Ishikawa (cell line): ENCODE data around the gene CFD.
"Not testable (repeated sequence)": the region's sequence is repeated elsewhere in the genome, so short reads cannot be mapped to it uniquely, and the experiment has no call there.

Experiments used
- FOXM1 ChIP-seq: IDR thresholded peaks from 2 replicates; pipeline ENCODE4 v1.6.1; 2012; ENCODE audit warnings: low read depth, borderline replicate concordance
- RAD21 ChIP-seq: IDR thresholded peaks from 2 replicates; pipeline ENCODE4 v1.6.1; 2012; ENCODE audit warnings: low read depth
- TAF1 ChIP-seq: IDR thresholded peaks from 2 replicates; pipeline ENCODE4 v1.6.1; 2012; ENCODE audit warnings: low read depth, mild to moderate bottlenecking
- YY1 ChIP-seq: IDR thresholded peaks from 2 replicates; pipeline ENCODE4 v1.6.1; 2012; ENCODE audit warnings: low read depth

GRCh38 chr19:891421-892200, 32.1 kb downstream of the CFD start:
- not testable (repeated sequence) for TF ChIP-seq FOXM1, TAF1, YY1, RAD21
